Measurements from ENCODE around the gene ARHGAP24.

DNA sequence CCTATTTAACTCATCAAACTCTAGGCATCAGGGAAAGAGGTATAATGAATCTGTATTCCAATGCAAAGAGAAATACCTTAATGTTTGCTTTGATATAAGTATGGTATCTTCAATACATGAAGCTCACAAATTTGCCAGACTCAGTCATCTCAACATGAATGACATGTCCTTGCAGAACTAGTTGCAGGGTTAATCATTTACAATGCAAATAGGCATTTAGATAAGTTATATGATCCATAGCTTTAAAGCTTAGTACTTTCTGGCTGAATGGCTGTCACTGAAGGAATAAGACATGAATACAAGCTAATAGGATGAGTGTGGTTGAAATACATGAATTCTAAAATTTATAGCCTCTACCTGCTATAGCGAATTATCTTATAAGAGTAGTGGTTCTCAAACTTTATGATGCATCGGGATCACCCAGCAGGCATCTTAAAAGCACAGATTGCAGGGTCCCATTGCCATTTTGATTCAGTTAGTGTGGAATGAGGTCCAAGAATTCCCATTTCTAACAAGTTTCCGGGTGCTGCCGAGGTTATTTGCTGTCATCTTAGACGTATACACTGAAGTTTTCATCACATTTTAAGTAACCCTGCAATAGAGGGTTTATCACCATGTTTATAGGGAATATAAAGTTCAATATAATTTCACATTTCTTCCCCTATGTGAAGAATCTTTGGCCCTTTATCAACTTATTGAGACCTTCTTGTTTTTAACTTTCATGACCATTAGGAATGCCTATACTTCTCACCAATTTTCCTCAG, 439.2 kb downstream of the ARHGAP24 start:
- no peak for TF ChIP-seq FOXK2 (IDR thresholded peaks at IDR 0.05)
- TF ChIP-seq NFRKB (IDR thresholded peaks at IDR 0.05): no peak
- TF ChIP-seq HDGF (IDR thresholded peaks at IDR 0.05; ENCODE audit: borderline replicate concordance): no peak
- TF ChIP-seq ZNF384 (IDR thresholded peaks at IDR 0.05): no peak
- no peak for TF ChIP-seq L3MBTL2 (conservative IDR thresholded peaks at IDR 0.05)
- TF ChIP-seq BHLHE40 (IDR thresholded peaks at IDR 0.05; ENCODE audit: borderline replicate concordance): no peak
- TF ChIP-seq SP1 (IDR thresholded peaks at IDR 0.05): no peak
- no peak for TF ChIP-seq ELF4 (IDR thresholded peaks at IDR 0.05)
- no peak for TF ChIP-seq FOXM1 (IDR thresholded peaks at IDR 0.05; ENCODE audit: borderline replicate concordance)
